Vagina (tissue), 2 donors: Measurements from ENCODE around the gene MPRIP.

Experiments used
- CTCF ChIP-seq, 3 experiments: fragments of 450-650 bp in 2 of 3; fragments of 200-600 bp in 1 of 3; sonication (generic) in 1 of 3; IDR thresholded peaks; one replicate each; pipeline ENCODE4 v1.5.1; 2017 to 2019; ENCODE audit warnings: antibody characterized with exemption in 3 of 3, mild to moderate bottlenecking in 2 of 3, moderate library complexity in 2 of 3
- POLR2A ChIP-seq, 2 donors: fragments of 450-650 bp; IDR thresholded peaks; one replicate each; pipeline ENCODE4 v1.6.1; 2017; ENCODE audit warnings: antibody characterized with exemption in 2 of 2, mild to moderate bottlenecking in 2 of 2, moderate library complexity in 2 of 2

DNA sequence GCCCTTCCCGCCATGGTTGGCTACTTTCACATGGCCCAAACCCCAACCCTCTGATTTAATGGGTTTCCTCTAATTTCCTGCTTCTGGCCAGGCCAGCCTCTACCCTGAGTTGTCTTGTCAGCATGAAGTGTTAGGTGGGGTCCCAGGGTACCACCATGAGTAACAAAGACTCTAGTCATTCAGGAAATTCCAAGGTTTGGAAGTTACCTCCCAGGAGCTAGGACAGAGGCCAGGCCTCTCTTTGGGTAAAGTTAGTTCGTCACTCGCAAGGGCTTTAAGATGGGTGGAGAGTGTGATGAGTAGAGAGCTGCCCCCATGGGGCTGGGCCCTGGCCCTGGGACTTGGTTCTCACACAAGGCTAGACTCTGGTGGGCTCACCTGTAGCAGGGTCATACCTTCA lies 109.3 kb downstream of the MPRIP start:
- TF ChIP-seq CTCF (IDR thresholded peaks at IDR 0.05) (no peak), POLR2A (IDR thresholded peaks at IDR 0.05) (no peak)
